Nephron progenitor cell (in vitro differentiated cells): ENCODE results near the gene MRGPRF.

Source experiments
- DNase-seq: peaks from one replicate; pipeline ENCODE4 v3.0.0; 2021
- H3K27ac Mint-ChIP-seq: 2 replicates; pipeline ENCODE4 v1.8.0; 2021; ENCODE audit warnings: mild to moderate bottlenecking, moderate library complexity, mixed read lengths
- H3K27me3 Mint-ChIP-seq: 2 replicates; pipeline ENCODE4 v1.8.0; 2021; ENCODE audit warnings: mild to moderate bottlenecking, low read depth, mixed read lengths; ENCODE audit not compliant: poor library complexity
- H3K36me3 Mint-ChIP-seq: 2 replicates; pipeline ENCODE4 v1.8.0; 2021; ENCODE audit warnings: low read depth, mixed read lengths
- H3K4me1 Mint-ChIP-seq: 2 replicates; pipeline ENCODE4 v1.8.0; 2021; ENCODE audit warnings: mixed read lengths
- H3K4me3 Mint-ChIP-seq: 2 replicates; pipeline ENCODE4 v1.8.0; 2021; ENCODE audit warnings: mild to moderate bottlenecking, moderate library complexity, mixed read lengths
- H3K9me3 Mint-ChIP-seq: 2 replicates; pipeline ENCODE4 v1.8.0; 2021; ENCODE audit warnings: mild to moderate bottlenecking, moderate library complexity, mixed read lengths
- CTCF ChIP-seq: fragments of 200-600 bp; sonication (generic); IDR thresholded peaks from 2 replicates; pipeline ENCODE4 v1.5.0; 2021; ENCODE audit warnings: antibody characterized with exemption

The MRGPRF gene

GRCh38 chr11:69037544-69037943, 24.5 kb upstream of the MRGPRF start:
- Mint-ChIP-seq H3K27ac (no peak overlapping the region), H3K4me3 (no peak overlapping the region), H3K4me1 (peaks cover 60% of the 10 kb centered on the region), H3K27me3 (no peaks in the 10 kb centered on the region), H3K9me3 (peaks cover 3% of the 10 kb centered on the region), H3K36me3 (no peaks in the 10 kb centered on the region)
- no peak for DNase-seq
- TF ChIP-seq CTCF, result no peak

- Mint-ChIP-seq H3K4me1 (peaks cover 58% of the 10 kb centered on the region), H3K36me3 (no peaks in the 10 kb centered on the region), H3K27me3 (no peaks in the 10 kb centered on the region), H3K4me3 (no peak overlapping the region), H3K9me3 (peaks cover 3% of the 10 kb centered on the region), H3K27ac (no peak overlapping the region)
- DNase-seq, result no peak
- TF ChIP-seq CTCF, result no peak
These were observed 24.0 kb upstream of the MRGPRF start for GRCh38 chr11:69037074-69037473.

DNA sequence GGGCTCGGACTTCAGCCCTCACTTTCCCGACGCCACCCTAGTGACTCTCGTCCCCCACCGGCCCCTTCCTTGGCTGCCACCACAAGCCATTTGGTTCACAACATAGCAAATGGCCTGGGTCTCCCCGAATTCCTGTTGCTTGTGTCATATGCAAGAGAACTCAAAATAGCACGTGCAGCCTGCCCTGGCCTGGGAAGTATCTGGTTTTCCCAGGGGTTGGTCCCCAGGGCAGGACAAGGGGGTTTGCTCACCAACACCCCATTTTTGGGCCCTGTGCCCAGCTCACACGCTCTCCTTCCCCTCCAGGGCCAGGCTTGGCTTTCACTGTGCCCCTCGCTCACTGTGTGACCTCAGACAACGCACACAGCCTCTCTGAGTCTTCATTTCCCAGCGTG, 22.9 kb upstream of the MRGPRF start:
- TF ChIP-seq CTCF, result no peak
- peak overlapping the region; percentile 81 for H3K27ac Mint-ChIP-seq
- H3K4me1 Mint-ChIP-seq, result peaks cover 47% of the 10 kb centered on the region
- H3K36me3 Mint-ChIP-seq, result no peaks in the 10 kb centered on the region
- H3K27me3 Mint-ChIP-seq, result no peaks in the 10 kb centered on the region
- H3K9me3 Mint-ChIP-seq, result peaks cover 3% of the 10 kb centered on the region
- H3K4me3 Mint-ChIP-seq, result no peak overlapping the region
- no peak for DNase-seq

- peaks cover under 1% of the 10 kb centered on the region for H3K9me3 Mint-ChIP-seq
- no peak overlapping the region for H3K4me3 Mint-ChIP-seq
- DNase-seq, result no peak
- no peaks in the 10 kb centered on the region for H3K36me3 Mint-ChIP-seq
- H3K27ac Mint-ChIP-seq, result no peak overlapping the region
- H3K27me3 Mint-ChIP-seq, result peaks cover 3% of the 10 kb centered on the region
- no peak for TF ChIP-seq CTCF
- peaks cover 41% of the 10 kb centered on the region for H3K4me1 Mint-ChIP-seq
These were observed 22.3 kb upstream of the MRGPRF start for GRCh38 chr11:69035150-69035945.

DNA sequence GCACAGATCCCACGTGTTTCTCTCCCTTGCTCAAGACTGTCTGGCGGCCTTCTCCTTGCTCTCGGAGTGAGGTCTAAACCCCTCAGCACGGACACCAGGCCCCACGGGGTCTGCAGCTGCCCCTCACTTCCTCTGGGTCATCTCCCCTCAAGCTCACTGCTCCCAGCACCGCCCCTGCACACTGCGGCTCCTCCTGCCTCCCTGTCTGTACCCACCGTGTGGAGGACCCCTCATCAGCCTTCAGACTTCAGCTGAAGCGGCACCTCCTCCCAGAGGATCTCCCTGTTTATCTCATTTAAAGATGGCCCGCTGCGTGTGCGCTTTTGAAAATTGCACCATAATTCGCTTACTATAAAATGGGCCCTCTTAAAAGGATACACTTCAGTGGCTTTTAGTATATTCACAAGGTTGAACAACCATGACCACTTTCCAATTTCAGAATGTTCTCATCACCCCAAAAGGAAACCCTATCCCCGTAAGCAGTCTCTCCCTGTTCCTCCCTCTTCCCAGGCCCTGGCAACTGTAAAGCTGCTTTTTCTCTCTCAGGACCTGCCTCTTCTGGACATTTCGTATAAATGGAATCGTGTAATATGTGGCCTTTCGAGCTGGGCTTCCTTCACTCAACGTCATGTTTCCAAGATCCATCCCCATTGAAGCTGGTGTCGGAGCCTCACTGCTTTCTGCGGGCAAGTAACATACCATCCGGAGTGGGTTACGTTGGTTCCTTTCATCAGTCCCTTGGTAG, 21.2 kb upstream of the MRGPRF start:
- H3K36me3 Mint-ChIP-seq, result no peaks in the 10 kb centered on the region
- DNase-seq, result no peak
- H3K4me3 Mint-ChIP-seq, result peak overlapping the region; percentile 18
- peak overlapping the region; percentile 89 for H3K27ac Mint-ChIP-seq
- peaks cover 7% of the 10 kb centered on the region for H3K27me3 Mint-ChIP-seq
- H3K4me1 Mint-ChIP-seq, result peaks cover 33% of the 10 kb centered on the region
- TF ChIP-seq CTCF, result no peak
- H3K9me3 Mint-ChIP-seq, result no peaks in the 10 kb centered on the region
